Fibroblast of villous mesenchyme (primary cell): ENCODE results near the gene SORBS1. TPM values are rescaled to one million over a fixed set of nuclear protein-coding genes. Genes with fewer than 3 reads are reported as not detected.

Source experiments
- DNase-seq: peaks from one replicate; pipeline ENCODE4 v3.0.0-alpha.2; 2010; ENCODE audit warnings: low read depth
- H3K4me3 ChIP-seq: 2 replicates; pipeline ENCODE4 v1.5.1; 2011; ENCODE audit warnings: low read depth, mild to moderate bottlenecking, low read length
- total RNA-seq: library from RNA; depleted of rRNA; stranded (reverse); fragments of >200 nt; gene quantifications from 2 replicates; pipeline ENCODE4 v1.2.3, GENCODE V29; 2012
- TF ChIP-seq, protein P1 (sequence below): IDR thresholded peaks from 2 replicates; pipeline ENCODE4 v1.5.1; 2012; ENCODE audit warnings: low read depth, mild to moderate bottlenecking, low read length; ENCODE audit not compliant: insufficient read depth

The SORBS1 gene
- total RNA-seq, 1 donor, result 8.2 TPM

DNA sequence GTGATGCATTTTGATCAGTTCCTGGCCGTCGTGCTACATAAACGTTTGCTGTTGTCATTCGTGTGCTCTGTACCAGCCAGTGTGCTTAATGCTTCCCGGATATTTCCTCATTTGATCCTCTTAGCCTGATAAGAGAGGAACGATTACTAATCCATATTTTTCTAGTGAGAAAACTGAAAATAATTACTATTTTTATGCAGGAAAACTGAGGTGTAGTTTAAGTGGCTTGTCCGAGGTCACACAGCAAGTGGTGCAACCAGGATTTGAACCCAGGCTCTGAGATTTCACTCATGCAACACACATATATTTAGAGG, 650 bp upstream of the SORBS1 start:
- H3K4me3 ChIP-seq, result no peak overlapping the region
- DNase-seq, result no peak
- TF ChIP-seq, protein P1, sequence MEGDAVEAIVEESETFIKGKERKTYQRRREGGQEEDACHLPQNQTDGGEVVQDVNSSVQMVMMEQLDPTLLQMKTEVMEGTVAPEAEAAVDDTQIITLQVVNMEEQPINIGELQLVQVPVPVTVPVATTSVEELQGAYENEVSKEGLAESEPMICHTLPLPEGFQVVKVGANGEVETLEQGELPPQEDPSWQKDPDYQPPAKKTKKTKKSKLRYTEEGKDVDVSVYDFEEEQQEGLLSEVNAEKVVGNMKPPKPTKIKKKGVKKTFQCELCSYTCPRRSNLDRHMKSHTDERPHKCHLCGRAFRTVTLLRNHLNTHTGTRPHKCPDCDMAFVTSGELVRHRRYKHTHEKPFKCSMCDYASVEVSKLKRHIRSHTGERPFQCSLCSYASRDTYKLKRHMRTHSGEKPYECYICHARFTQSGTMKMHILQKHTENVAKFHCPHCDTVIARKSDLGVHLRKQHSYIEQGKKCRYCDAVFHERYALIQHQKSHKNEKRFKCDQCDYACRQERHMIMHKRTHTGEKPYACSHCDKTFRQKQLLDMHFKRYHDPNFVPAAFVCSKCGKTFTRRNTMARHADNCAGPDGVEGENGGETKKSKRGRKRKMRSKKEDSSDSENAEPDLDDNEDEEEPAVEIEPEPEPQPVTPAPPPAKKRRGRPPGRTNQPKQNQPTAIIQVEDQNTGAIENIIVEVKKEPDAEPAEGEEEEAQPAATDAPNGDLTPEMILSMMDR, result no peak

DNA sequence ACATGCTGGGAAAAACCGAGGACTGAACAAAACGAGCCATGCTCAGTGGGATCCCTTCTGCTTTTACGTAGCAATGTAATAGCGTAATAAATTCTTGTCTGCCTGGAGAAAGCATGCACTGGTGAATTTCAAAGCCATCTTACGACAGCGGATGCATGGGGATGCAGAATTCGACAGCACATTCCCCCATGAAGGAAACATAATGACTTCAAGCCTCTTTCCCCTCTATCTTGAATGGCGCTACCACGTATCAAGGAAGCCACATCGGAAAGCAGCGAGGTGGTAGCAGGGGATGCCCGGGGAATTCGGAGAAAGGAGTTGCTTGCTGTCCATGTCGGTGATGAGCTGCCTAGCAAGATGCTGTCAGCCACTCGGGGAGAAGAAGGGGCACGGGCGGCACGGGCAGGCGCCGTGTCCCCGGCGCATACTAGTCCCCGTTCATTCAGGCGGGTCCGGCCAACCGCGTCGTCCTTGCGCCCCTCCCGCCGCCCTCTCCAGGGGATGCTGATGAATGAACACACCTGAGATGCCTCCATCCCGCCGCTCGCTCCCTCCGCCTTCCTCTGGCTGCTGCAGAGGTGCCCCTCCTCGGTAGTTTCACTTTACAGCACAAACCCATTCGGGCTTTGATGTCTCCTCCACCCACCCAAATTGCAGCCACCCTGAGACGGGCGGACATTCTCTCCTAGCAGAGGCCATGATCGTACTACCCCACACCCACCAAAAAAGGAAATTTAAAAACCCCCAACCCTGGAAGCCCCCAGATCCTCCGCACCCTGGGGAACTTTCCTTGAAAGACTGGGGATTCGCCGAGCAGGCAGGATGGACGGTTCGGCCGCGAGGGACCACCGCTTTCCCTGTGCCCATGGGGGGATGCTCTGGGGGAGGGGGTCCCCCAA, 644 bp downstream of the SORBS1 start:
- TF ChIP-seq, protein P1, result no peak
- peak; percentile 31 for DNase-seq
- peak overlapping the region; percentile 65 for H3K4me3 ChIP-seq

DNA sequence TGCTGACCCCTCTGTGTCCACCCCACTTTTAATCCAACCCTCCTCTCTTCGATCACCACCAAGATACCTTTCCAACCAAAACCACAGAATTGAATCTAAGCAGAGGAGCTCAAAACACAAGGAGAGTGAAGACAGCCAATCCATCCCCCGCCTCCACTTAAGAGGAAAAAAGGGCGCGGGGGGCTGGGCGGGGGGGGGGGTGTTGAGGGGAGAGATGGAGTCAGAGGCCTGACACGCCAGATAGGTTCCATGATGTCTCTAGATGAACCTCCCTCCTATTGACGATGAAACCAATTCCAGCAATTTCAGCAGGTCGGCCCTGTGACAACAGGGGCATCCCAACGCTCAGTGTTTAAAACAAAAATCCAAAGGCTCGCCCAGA, 1.3 kb downstream of the SORBS1 start:
- DNase-seq, result no peak
- TF ChIP-seq, protein P1, result no peak
- H3K4me3 ChIP-seq, result peak overlapping the region; percentile 65

DNA sequence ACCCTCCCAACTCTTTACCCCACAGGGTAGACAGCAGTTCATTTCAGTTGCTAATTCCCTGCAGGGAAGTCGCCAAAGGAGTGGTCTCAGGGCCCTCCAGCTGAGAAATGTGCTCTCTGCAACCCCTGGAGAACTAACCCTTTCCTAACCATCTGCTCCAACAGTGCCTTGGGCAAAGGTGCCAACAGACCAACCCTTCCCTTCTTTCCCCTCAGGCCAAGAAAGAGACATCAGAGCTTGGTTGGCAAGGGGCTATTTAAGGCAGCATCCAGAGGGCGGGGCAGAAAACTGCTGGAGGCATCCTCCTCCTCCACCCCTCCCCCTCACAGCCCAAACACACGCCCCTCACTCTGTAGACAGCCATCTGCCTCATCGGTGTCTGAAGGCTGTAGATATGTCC, 1.7 kb downstream of the SORBS1 start:
- DNase-seq, result no peak
- TF ChIP-seq, protein P1, result no peak
- H3K4me3 ChIP-seq, result no peak overlapping the region

DNA sequence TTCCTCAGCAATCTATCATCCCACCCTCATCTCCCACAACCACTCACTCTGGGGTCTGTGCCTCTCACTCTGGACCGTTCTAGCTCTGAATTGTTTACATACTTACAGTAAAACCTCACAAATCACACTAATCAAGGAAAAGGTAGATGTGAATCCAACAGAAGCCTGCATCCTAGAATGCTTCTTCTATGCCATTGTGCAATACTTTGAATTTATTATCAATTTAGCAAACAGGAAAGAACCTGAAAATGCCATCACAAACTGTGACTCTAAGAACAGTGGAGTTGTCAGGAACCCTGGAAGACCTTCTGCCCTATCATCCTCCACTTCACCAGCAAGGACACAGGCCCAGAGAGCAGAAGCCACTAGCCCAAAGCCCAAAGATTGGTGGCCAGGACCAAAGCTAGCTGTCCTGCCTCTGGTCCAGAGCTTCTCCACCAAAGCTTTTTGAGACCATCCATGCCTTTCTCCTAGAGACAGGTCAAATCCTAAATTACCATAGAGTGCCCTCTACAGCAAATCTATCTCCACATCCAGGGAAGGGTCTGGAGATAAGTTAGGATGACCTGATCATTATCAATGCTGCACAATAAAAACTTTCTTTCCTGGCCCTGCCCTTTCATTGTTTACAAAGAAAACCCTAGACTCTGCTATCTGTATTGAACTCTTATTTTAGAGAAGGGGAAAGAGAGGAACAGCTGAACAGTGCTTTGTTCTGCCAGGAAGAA, 2.4 kb downstream of the SORBS1 start:
- TF ChIP-seq, protein P1, result no peak
- DNase-seq, result no peak

DNA sequence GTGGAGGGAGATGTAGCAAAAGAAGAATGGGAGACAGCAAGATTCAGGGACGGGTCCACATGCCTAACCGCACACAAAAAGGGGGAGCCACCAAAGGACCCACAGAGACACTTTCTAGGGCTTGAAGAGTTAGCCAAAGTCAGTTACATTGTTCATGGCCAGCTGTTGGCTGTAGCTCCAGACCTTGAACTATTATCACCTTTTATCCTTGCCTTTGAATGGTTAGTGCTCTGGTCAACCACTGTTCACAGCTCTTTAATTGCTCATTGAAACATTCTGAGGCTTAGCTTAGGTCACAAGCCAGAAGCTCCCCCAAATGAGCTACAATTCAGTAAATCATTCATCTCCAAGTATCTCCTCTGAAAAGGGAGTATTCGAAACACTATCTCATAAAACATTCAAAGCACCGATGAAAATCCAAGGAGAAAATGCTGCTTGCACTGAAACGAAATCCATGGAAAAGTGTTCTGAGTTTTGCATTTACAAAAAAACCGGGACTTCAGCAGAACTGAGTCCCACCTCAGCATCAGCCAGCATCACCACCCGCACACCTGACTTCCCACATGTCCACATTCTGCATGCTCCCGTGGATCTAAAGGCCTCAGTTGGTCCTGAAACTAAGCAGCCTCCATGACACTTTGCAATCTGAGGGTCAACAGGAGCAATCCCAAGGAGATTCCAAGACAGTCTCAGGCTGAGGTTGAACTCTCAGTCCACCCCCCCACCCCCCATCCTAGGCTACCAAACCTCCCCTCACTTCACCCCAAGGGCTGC, 4.0 kb downstream of the SORBS1 start:
- no peak overlapping the region for H3K4me3 ChIP-seq
- TF ChIP-seq, protein P1, result no peak

More for the DNA sequence above, 2.4 kb downstream of the SORBS1 start:
- no peak overlapping the region for H3K4me3 ChIP-seq

More for the DNA sequence above, 4.0 kb downstream of the SORBS1 start:
- DNase-seq, result no peak
